DMS153 (cell line): Measurements from ENCODE around the gene CYB5D1.
A peak's percentile ranks its signal among the peaks of the same experiment; 100 is the strongest.
"Not testable (repeated sequence)": the region's sequence is repeated elsewhere in the genome, so short reads cannot be mapped to it uniquely, and the experiment has no call there.

Experiments used
- DNase-seq: peaks from one replicate; lab custom pipeline; 2025; lab: John Stamatoyannopoulos, UW

Gene CYB5D1

GRCh38 chr17:7856011-7856810, 1.6 kb upstream of the CYB5D1 start:
- DNase-seq: no peak

DNA sequence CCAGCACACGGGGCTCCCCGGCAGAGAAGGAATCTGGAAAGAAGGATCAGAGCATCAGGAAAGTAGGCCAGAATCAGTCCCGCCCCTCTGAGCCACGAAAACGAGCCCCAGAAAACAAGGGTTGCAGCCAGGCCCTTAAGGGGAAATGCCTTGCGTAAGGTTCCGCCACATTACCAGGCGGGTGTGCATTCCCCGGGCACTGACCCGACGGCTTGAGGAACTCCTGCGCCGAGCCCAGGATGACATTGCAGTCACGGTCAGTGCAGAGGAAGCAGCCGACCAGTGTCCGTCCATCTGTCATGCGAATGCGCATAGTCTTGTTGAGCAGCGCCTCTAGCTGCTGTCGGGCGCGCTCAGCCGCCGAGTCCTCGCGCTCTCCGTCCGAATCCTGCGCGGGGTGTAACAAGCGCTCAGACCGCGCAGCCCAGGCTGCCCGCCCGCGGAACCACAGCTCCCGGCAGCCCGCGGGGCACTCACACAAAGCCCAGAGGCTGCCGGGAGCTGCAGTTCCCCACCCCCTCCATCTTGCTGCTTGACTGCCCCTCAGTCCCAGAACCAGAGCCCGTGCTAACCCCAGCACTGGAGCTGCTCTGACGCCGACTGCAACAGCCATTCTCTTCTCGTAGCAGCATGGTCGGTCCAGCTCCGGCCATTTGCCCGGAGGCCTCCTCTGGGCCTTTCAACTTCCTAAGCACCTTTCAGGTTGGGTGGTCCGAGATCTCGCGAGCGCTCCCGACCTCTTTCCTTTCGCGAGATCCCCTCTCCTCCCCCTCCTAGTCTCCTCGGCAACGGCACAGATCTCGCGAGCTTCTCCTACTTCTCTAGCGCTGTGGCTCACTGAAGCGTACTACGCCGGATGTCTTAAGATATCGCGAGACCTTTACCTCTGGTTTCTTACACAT, 741 bp upstream of the CYB5D1 start, which contains the start of gene NAA38:
TSS of gene NAA38 (minus strand) at position 749 of the 902 bp plus-strand sequence. CDS start at position 653, 96 bp downstream.
- DNase-seq: peak; percentile 95

GRCh38 chr17:7858522-7858810, 663 bp downstream of the CYB5D1 start:
- no peak for DNase-seq

- no peak for DNase-seq
These were observed 1.2 kb downstream of the CYB5D1 start for GRCh38 chr17:7859028-7859427.

DNA sequence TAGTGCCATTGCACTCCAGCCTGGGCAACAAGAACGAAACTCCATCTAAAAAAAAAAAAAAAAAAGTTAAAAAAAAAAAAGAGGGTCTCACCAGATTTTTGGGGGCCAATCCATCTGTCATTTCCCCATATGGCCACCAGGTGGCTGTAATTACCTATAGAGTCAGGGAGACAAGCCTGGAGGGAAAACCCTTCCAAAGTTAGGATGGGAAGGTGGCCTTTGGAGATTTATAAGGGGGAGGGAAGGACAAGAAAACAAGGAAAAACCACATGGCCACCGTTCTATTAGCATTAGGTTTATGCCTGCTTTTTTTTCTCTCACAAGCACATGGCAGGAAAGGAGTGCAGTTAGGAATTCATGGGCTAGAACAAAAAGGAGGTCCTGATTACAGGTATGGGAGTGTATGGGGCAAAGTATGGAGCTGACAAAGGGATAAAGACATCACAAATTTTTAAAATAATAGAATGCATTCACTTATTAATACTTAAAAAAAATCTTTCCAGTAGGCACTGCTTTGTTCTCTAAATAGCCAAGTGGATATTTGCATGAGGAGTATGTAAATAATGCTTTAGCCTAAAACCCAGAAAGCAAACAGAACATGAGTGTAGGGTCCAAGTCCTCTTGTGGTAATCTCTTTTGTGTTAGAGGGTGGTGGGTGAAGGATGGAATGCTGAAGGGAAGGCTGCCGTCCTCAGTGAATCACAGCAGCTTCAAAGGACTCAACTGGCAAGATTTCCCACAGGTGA, 5.1 kb downstream of the CYB5D1 start:
- DNase-seq: no peak

DNA sequence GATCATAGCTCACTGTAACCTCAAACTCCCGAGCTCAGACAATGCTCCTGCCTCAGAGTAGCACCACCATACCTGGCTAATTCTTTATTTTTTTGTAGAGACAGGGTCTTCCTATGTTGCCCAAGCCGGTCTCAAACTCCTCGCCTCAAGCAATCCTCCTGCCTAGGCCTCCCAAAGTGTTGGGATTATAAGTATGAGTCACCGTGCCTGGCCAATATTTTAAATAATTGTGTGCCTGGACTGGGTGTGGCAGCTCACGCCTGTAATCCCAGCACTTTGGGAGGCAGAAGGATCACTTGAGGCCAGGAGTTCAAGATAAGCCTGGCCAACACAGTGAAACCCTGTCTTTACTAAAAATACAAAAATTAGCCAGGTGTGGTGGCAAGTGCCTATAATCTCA, 6.6 kb downstream of the CYB5D1 start:
- not testable (repeated sequence) for DNase-seq

DNA sequence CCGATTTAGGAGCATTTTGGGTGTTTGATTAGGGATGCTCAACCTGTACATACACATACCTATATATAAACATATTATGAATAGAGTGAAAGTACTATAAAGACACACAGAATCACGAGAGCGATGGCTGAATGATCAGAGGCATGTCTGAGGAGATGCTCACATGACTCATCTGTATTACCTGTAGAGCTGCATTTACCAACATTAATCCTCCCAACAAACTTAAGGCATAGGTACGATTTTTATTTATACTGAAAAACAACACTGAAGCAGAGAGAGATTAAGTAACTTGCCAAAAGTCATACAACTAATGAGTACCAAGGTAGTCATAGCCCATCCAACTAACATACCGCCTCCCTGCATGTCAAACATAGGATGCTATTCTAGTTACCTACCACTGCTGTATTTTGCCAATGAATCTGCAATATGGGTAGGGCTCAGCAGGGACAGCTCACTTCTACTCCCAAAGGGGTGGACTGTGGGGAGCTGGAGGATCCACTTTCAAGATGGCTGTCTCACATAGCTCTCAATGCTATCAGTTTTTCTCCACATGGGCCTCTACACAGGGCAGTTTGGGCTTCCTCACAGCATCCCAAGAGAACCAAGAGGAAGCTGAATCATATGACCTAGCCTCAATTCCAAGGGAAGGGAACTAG, 7.3 kb downstream of the CYB5D1 start:
- DNase-seq: no peak

DNA sequence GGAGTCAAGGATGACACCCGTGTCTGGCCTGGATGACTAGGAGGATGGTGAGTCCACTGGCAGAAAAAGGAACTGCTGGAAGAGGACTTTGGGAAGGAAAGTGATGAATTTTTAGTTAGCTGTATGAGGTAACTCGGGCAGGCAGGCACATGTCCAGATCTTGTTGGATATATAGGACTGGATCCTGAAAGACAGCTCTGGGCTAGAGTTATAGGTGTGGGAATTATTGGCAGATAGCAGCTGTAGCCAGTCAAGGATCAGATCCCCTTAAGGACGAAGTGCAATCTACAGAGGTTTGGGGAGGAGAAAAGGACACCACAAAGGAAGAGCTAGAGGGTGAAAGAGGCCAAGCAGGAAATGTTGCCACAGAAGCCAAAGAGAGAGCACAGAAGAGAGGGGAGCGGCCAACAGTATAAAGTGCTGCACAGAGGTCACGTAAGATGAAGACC, 10.1 kb downstream of the CYB5D1 start:
- no peak for DNase-seq

GRCh38 chr17:7873051-7873450, 15.2 kb downstream of the CYB5D1 start:
- no peak for DNase-seq

- DNase-seq: no peak
These were observed 18.1 kb downstream of the CYB5D1 start for GRCh38 chr17:7875804-7876370.

DNA sequence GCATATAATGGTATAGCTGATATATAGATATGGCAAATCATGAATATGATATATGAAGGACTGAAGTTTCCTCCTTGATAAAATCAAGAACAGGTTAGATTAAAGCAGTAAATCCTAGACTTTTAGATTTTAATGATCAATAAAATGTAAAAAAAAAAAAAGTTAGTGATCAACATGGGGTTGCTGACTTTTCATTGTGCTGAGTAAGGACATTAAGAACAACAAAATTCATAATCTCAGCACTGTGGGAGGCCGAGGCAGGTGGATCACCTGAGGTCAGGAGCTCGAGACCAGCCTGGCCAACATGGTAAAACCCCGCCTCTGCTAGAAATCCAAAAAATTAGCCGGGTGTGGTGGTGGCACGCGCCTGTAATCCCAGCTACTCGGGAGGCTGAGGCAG, 20.4 kb downstream of the CYB5D1 start:
- no peak for DNase-seq

DNA sequence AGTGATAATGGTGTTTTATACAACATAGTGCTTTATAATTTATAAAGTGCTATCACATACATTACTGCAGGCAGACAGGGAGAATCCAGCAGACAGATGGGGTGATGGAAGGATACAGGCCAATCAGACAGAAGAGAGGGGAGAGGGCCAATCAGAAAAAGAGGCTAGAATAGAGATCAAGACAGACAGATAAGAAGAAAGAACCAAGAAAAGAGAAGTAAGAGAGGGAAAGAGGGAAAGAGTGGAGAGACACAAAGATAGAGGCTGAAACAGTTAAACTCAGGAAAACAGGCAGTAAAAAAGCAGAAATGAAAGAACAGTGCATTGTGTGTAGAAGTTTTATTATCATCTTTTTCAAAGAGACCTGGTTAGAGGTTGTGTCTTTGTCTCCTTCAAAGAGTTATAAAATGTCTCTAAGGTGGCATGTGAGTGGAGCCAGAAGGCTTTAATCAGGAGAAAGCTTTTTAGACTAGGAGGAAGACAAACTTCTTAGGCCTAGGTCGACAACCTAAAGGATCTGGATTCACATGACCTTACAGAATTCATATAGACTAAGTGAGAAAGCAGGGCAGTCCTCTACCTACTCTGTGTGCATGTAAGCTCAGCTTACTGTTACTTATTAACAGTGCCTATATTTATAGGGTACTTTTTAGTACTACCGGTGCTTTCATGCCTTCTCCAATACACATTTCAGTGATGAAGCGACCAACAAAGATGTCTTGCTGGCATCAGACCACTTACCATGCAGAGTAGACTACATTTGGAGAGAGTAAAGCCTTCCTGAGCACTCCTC, 22.5 kb downstream of the CYB5D1 start:
- DNase-seq: no peak

DNA sequence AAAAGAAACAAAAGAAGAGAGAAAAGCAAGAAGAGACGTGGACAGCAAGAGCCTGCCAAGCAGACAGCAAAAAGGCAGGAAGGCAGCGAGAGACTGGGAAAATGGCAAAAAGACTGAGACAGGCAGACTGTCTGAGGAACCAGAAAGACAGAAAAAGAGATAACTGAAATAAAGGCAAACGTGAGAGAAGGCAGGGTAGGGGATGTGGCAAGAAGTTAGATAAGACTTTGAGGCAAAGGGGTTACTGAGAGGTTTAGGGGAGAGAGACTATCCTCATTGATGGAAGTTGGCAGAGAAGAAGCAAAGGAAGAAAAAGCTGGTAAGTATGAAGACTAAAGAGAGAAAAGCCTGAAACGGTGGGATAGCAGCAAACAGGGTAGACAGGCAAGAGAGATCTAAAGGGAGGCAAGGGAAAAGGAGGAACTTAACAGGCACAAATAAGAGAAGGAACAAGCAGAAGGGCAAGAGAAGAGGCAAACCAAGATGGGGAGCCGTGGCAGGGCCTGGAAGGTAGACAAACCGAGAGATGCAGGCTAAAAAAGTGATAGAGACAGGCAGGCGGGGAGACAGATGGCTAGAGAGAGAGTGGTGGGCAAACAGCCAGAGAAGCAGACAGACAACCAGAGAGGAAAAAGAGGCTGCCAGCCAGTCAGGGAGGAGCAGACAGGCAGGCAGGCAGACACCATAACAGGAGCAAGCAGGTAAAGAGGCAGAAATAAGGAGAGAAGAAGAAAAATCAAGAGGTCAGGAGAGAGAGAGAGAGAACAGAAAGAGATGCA, 23.7 kb downstream of the CYB5D1 start:
- no peak for DNase-seq

DNA sequence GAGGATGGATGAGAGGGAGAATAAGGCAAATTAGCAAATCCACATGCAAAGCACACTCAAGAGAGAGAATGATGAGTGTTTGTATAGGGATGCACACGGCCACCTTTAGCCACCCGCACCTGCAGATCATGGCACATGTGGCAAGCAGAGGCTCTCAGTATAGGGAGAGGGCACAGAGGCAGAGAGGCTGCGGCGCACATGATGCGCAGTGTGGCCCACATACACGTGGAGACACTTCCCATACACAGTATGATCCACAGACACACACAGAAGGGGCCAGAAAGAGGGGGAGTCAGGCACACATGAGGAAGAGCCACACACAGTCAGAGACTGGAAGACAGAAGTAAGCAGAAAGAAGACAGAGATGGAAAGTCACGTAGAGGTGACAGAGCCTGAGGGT, 24.3 kb downstream of the CYB5D1 start:
- peak; percentile 3 for DNase-seq

GRCh38 chr17:7882629-7883028, 24.8 kb downstream of the CYB5D1 start:
- no peak for DNase-seq

- no peak for DNase-seq
These were observed 26.1 kb downstream of the CYB5D1 start for GRCh38 chr17:7883781-7884386.

GRCh38 chr17:7884581-7885366, 27.0 kb downstream of the CYB5D1 start:
- DNase-seq: no peak

DNA sequence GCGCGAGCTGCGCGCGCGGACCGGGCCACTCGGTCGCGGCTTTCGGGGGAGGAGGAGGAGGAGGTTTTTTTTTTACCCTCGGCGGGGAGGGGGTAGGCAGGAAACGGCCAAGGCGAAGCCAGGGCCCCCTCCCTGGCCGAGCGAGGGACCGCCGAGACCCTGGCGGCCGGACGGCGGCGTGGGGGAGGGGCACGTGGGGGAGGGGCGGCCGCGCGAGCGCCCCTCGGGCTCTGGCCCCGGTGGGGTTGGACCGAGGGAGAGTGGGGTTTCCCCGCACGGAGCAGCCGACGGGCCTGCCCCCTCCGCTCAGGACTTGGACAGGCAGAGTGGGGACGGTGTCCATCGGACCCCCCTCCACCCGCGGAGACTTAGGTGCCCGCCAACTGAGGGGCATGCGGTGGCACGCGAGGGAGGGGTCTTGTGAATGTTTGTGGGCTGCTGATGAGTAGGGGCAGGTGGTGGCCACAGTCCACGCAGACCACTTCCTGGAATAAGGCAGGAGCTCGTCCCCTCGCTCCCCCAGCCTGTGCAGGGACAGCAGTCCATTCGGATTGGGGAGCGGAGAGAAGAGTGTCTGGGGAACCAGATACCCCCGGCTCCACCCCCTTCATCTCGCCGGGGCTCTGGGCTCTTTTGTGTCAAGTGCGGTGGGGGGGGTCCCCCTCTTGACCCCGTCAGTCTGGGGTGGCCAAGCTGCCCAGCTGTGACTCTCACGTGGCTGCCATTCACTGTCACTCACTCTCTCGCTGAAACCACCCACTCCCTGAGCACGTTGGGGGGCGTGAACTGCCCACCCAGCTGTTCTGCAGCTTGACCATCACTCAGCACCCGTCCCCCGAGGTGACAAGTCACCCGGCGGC, 27.8 kb downstream of the CYB5D1 start:
- DNase-seq: no peak
